CD8-positive, alpha-beta memory T cell (primary cell): ENCODE results near the gene GNG7. TPM values are rescaled to one million over a fixed set of nuclear protein-coding genes. Genes with fewer than 3 reads are reported as not detected.
"Not testable (repeated sequence)": the region's sequence is repeated elsewhere in the genome, so short reads cannot be mapped to it uniquely, and the experiment has no call there.

ENCODE experiments used
- CTCF ChIA-PET: fragments of 350-600 bp; sonication (Branson Sonifier 250); formaldehyde crosslinking; loops from one replicate; lab custom pipeline; 2021; ENCODE audit warnings: antibody characterized with exemption; lab: Charles Lee
- POLR2A ChIA-PET: fragments of 350-600 bp; sonication (Branson Sonifier 250); formaldehyde crosslinking; loops from one replicate; lab custom pipeline; 2021; ENCODE audit warnings: antibody characterized with exemption; lab: Charles Lee
- DNase-seq, 5 donors: peaks; one replicate each; pipeline versions ENCODE4 v3.0.0 to v3.0.0-alpha.2; 2020 to 2022; ENCODE audit warnings: mixed read lengths in 1 of 5
- H3K27ac ChIP-seq: one replicate; pipeline ENCODE4 v1.7.0; 2013; ENCODE audit warnings: low read depth, mild to moderate bottlenecking, low read length, moderate library complexity
- H3K27me3 ChIP-seq: 2 replicates; pipeline ENCODE4 v1.7.0; 2013; ENCODE audit warnings: low read length, mild to moderate bottlenecking; ENCODE audit not compliant: insufficient read depth, poor library complexity, severe bottlenecking
- H3K36me3 ChIP-seq: 2 replicates; pipeline ENCODE4 v1.7.0; 2013; ENCODE audit warnings: mild to moderate bottlenecking, low read length, moderate library complexity; ENCODE audit not compliant: insufficient read depth
- H3K4me1 ChIP-seq: 2 replicates; pipeline ENCODE4 v1.7.0; 2013; ENCODE audit warnings: mild to moderate bottlenecking, low read length, moderate library complexity; ENCODE audit not compliant: insufficient read depth
- H3K4me3 ChIP-seq: 2 replicates; pipeline ENCODE4 v1.7.0; 2013; ENCODE audit warnings: mild to moderate bottlenecking, low read length
- H3K9me3 ChIP-seq: 2 replicates; pipeline ENCODE4 v1.7.0; 2013; ENCODE audit warnings: mild to moderate bottlenecking, low read length
- H3K27ac Mint-ChIP-seq, 8 donors: one replicate each; pipeline ENCODE4 v1.8.0; 2020 to 2021; ENCODE audit warnings: mixed read lengths in 8 of 8, mild to moderate bottlenecking in 6 of 8, inconsistent platforms in 3 of 8, moderate library complexity in 3 of 8
- H3K27me3 Mint-ChIP-seq, 2 donors: one replicate each; pipeline ENCODE4 v1.8.0; 2020 to 2021; ENCODE audit warnings: mixed read lengths in 2 of 2, mild to moderate bottlenecking in 1 of 2, moderate library complexity in 1 of 2
- H3K36me3 Mint-ChIP-seq, 3 donors: one replicate each; pipeline ENCODE4 v1.8.0; 2020 to 2021; ENCODE audit warnings: mixed read lengths in 3 of 3, inconsistent platforms in 1 of 3, mild to moderate bottlenecking in 1 of 3
- H3K4me1 Mint-ChIP-seq, 3 donors: one replicate each; pipeline ENCODE4 v1.8.0; 2020 to 2021; ENCODE audit warnings: mixed read lengths in 3 of 3, inconsistent platforms in 1 of 3, mild to moderate bottlenecking in 1 of 3
- H3K4me3 Mint-ChIP-seq, 7 donors: one replicate each; pipeline ENCODE4 v1.8.0; 2020 to 2021; ENCODE audit warnings: mixed read lengths in 7 of 7, mild to moderate bottlenecking in 6 of 7, moderate library complexity in 4 of 7, inconsistent platforms in 2 of 7
- H3K9me3 Mint-ChIP-seq, 5 donors: one replicate each; pipeline ENCODE4 v1.8.0; 2020 to 2022; ENCODE audit warnings: mixed read lengths in 5 of 5, mild to moderate bottlenecking in 3 of 5, moderate library complexity in 2 of 5, inconsistent platforms in 1 of 5
- polyA plus RNA-seq: library from polyadenylated mRNA; unstranded; fragments of 300-500 nt; fragmentation: Illumina TruSeq; gene quantifications from one replicate; pipeline ENCODE4 v1.2.3, GENCODE V29; 2021
- total RNA-seq, 2 experiments: library from RNA; stranded (reverse); gene quantifications; one replicate each; pipeline ENCODE4 v1.2.3, GENCODE V29; 2021

The GNG7 gene
- total and polyA plus RNA-seq, 3 experiments from 2014 or later: 0.40 to 1.2 (median 0.53) TPM

DNA sequence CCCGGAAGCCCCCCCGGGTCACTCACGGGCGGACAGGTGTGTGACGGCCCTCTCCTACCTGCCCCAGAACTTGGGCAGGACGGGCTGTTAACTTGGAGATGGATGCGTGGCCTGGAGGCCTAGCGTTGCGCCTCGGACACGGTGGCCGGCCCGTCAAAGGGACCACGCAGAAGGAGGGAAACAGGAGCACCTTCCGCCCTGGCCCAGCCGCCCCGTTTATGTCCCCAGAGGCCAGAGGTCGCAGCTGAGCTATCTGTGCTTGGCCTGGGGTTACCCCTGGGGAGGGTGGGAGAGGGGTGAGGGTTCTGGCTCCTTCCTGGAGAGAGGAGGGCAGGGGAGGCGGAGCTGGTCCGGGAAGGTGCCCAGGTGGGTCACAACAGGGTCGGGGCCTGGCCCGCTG is 190.9 kb downstream of the GNG7 start:
- ChIA-PET POLR2A (no interaction called here), CTCF (interaction anchor here (0.9 kb wide), 1 partner anchor 33 kb away, joined by 3 read pairs; no protein-coding TSS in a partner anchor)
- H3K4me1 ChIP-seq: peaks cover 5% of the 10 kb centered on the region
- no peaks in the 10 kb centered on the region for H3K27me3 Mint-ChIP-seq
- no peak overlapping the region for H3K27ac ChIP-seq
- H3K9me3 ChIP-seq: no peaks in the 10 kb centered on the region
- peaks cover 4 to 13% (median 5%) of the 10 kb centered on the region in 3 donors for H3K4me1 Mint-ChIP-seq
- no peaks in the 10 kb centered on the region for H3K27me3 ChIP-seq
- H3K4me3 Mint-ChIP-seq: no peak overlapping the region
- no peaks in the 10 kb centered on the region for H3K36me3 ChIP-seq
- no peak for DNase-seq
- no peak overlapping the region for H3K27ac Mint-ChIP-seq
- H3K9me3 Mint-ChIP-seq: no peaks in the 10 kb centered on the region
- no peak overlapping the region for H3K4me3 ChIP-seq
- no peaks in the 10 kb centered on the region for H3K36me3 Mint-ChIP-seq

GRCh38 chr19:2509096-2509495 is 193.4 kb downstream of the GNG7 start:
- Histone ChIP-seq H3K4me3 (no peak overlapping the region), H3K27ac (no peak overlapping the region), H3K36me3 (no peaks in the 10 kb centered on the region), H3K9me3 (no peaks in the 10 kb centered on the region), H3K4me1 (peaks cover 6% of the 10 kb centered on the region), H3K27me3 (no peaks in the 10 kb centered on the region)
- no peaks in the 10 kb centered on the region for H3K27me3 Mint-ChIP-seq
- POLR2A ChIA-PET: interaction anchor here (0.8 kb wide), 1 partner anchor 22 kb away, joined by 3 read pairs; no protein-coding TSS in a partner anchor
- no peaks in the 10 kb centered on the region for H3K36me3 Mint-ChIP-seq
- H3K27ac Mint-ChIP-seq: peak overlapping the region in 1 of 8 donors; percentile 13
- H3K4me3 Mint-ChIP-seq: no peak overlapping the region
- peaks cover 7 to 23% (median 7%) of the 10 kb centered on the region in 3 donors for H3K4me1 Mint-ChIP-seq
- CTCF ChIA-PET: no interaction called here
- DNase-seq: no peak
- no peaks in the 10 kb centered on the region for H3K9me3 Mint-ChIP-seq

GRCh38 chr19:2507109-2507508 is 195.4 kb downstream of the GNG7 start:
- Histone ChIP-seq H3K9me3 (no peaks in the 10 kb centered on the region), H3K4me3 (no peak overlapping the region), H3K4me1 (peaks cover 24% of the 10 kb centered on the region), H3K36me3 (no peaks in the 10 kb centered on the region), H3K27ac (peak overlapping the region; percentile 43), H3K27me3 (no peaks in the 10 kb centered on the region)
- Mint-ChIP-seq H3K36me3 (peaks cover 0 to 2% (median 0%) of the 10 kb centered on the region in 3 donors), H3K9me3 (no peaks in the 10 kb centered on the region), H3K4me3 (peak overlapping the region in 5 of 7 donors; percentile 34 to 65 (median 46)), H3K27me3 (no peaks in the 10 kb centered on the region), H3K27ac (peak overlapping the region in 7 of 8 donors; percentile 18 to 90 (median 72)), H3K4me1 (peaks cover 19 to 40% (median 20%) of the 10 kb centered on the region in 3 donors)
- ChIA-PET CTCF (interaction anchor here (1.3 to 2.0 kb wide), 2 partner anchors 31 to 103 kb away, joined by 3 to 4 read pairs; no protein-coding TSS in a partner anchor), POLR2A (interaction anchor here (0.6 to 2.1 kb wide), 4 partner anchors 12 to 49 kb away, joined by 3 to 13 read pairs (median 3); partner anchors contain the start of gene GADD45B)
- DNase-seq: peak in 3 of 5 donors; percentile 36 to 62 (median 57)

- Mint-ChIP-seq H3K4me1 (peaks cover 19 to 40% (median 20%) of the 10 kb centered on the region in 3 donors), H3K27ac (peak overlapping the region in 1 of 8 donors; percentile 18)
- peaks cover 24% of the 10 kb centered on the region for H3K4me1 ChIP-seq
- H3K9me3 Mint-ChIP-seq, DNase-seq, H3K36me3 ChIP-seq, H3K27me3 Mint-ChIP-seq, H3K4me3 Mint-ChIP-seq, H3K4me3 ChIP-seq, H3K27me3 ChIP-seq, H3K9me3 ChIP-seq, H3K36me3 Mint-ChIP-seq: not testable (repeated sequence)
- CTCF ChIA-PET: interaction anchor here (1.3 to 2.0 kb wide), 2 partner anchors 30 to 104 kb away, joined by 3 to 4 read pairs; no protein-coding TSS in a partner anchor
- H3K27ac ChIP-seq: peak overlapping the region; percentile 43
- POLR2A ChIA-PET: interaction anchor here (0.6 to 2.1 kb wide), 4 partner anchors 12 to 49 kb away, joined by 3 to 13 read pairs (median 3); partner anchors contain the start of gene GADD45B
These were observed 195.8 kb downstream of the GNG7 start for GRCh38 chr19:2506656-2507055.

GRCh38 chr19:2503521-2504109 is 198.9 kb downstream of the GNG7 start:
- peaks cover 0 to 2% (median 0%) of the 10 kb centered on the region in 3 donors for H3K36me3 Mint-ChIP-seq
- H3K27ac Mint-ChIP-seq: peak overlapping the region; percentile 86 to 99 (median 96)
- DNase-seq: peak; percentile 53 to 88 (median 75)
- H3K4me3 ChIP-seq: peak overlapping the region; percentile 34
- no peaks in the 10 kb centered on the region for H3K9me3 Mint-ChIP-seq
- POLR2A ChIA-PET: interaction anchor here (0.6 to 3.5 kb wide), 7 partner anchors 9 to 118 kb away, joined by 3 to 100 read pairs (median 4); partner anchors contain the start of gene GADD45B
- no peaks in the 10 kb centered on the region for H3K9me3 ChIP-seq
- CTCF ChIA-PET: interaction anchor here (0.7 to 3.2 kb wide), 12 partner anchors 9 to 580 kb away, joined by 3 to 30 read pairs (median 4); partner anchors contain the start of genes GADD45B and LMNB2
- no peaks in the 10 kb centered on the region for H3K36me3 ChIP-seq
- peak overlapping the region; percentile 7 to 89 (median 77) for H3K4me3 Mint-ChIP-seq
- no peaks in the 10 kb centered on the region for H3K27me3 ChIP-seq
- peaks cover 19 to 44% (median 20%) of the 10 kb centered on the region in 3 donors for H3K4me1 Mint-ChIP-seq
- H3K27me3 Mint-ChIP-seq: no peaks in the 10 kb centered on the region
- H3K27ac ChIP-seq: peak overlapping the region; percentile 60
- H3K4me1 ChIP-seq: peaks cover 24% of the 10 kb centered on the region

DNA sequence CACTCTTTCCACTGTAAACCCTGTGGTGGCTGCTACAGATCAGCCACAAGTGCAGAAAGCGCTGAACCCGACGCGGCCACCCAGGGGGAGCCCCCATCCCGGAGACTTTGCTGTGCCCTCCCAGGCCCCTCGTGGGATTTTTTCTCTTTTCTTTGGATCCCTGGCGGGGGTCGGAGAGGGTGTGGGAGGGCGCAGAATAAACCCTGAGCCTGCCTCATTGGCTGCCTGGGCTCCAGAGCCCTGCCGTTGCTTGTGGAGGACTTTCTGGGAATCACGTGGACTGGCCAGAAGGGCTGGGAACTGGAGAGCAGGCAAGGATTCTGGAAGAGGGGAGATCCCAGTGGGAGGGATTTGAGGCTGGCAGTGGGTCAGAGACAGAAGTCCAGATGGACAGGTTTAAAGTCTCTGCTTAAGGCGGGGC is 201.6 kb downstream of the GNG7 start:
- Mint-ChIP-seq H3K9me3 (no peaks in the 10 kb centered on the region), H3K27ac (no peak overlapping the region), H3K4me3 (no peak overlapping the region), H3K27me3 (no peaks in the 10 kb centered on the region), H3K4me1 (peaks cover 18 to 39% (median 20%) of the 10 kb centered on the region in 3 donors), H3K36me3 (peaks cover 0 to 2% (median 0%) of the 10 kb centered on the region in 3 donors)
- Histone ChIP-seq H3K9me3 (no peaks in the 10 kb centered on the region), H3K27ac (no peak overlapping the region), H3K4me3 (no peak overlapping the region), H3K4me1 (peaks cover 22% of the 10 kb centered on the region), H3K27me3 (no peaks in the 10 kb centered on the region), H3K36me3 (no peaks in the 10 kb centered on the region)
- no peak for DNase-seq
- CTCF ChIA-PET: no interaction called here
- POLR2A ChIA-PET: no interaction called here

DNA sequence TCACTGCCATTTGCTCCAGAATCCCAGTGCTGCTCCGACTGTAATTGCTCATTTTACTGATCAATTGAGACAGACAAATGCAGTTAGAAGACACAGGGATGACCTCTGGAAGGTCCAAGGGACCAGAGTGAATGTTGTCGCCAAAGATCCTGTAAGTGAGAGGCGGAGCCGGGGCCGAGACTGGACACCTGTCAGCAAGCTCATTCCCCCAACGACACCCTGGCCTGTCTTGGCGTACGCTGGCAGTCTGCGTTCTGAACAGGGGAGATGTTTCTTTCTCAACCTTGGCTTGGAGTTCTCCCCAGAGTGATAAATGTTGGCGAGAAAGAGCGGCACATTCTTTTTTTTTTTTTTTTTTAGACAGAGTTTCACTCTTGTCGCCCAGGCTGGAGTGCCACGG is 202.3 kb downstream of the GNG7 start:
- Mint-ChIP-seq H3K4me1 (peaks cover 20 to 39% (median 22%) of the 10 kb centered on the region in 3 donors), H3K27me3 (no peaks in the 10 kb centered on the region), H3K27ac (peak overlapping the region in 1 of 8 donors; percentile 30), H3K9me3 (no peaks in the 10 kb centered on the region), H3K4me3 (no peak overlapping the region), H3K36me3 (peaks cover 0 to 2% (median 0%) of the 10 kb centered on the region in 3 donors)
- Histone ChIP-seq H3K36me3 (no peaks in the 10 kb centered on the region), H3K4me1 (peaks cover 29% of the 10 kb centered on the region), H3K27me3 (no peaks in the 10 kb centered on the region), H3K27ac (no peak overlapping the region), H3K9me3 (no peaks in the 10 kb centered on the region), H3K4me3 (no peak overlapping the region)
- POLR2A ChIA-PET: interaction anchor here (0.6 kb wide), 1 partner anchor 14 kb away, joined by 3 read pairs; no protein-coding TSS in a partner anchor
- no peak for DNase-seq
- CTCF ChIA-PET: no interaction called here

GRCh38 chr19:2497186-2497585 is 205.3 kb downstream of the GNG7 start:
- no peak for DNase-seq
- Mint-ChIP-seq H3K27me3 (peaks cover 9 to 12% of the 10 kb centered on the region in 2 donors), H3K9me3 (no peaks in the 10 kb centered on the region), H3K27ac (peak overlapping the region in 1 of 8 donors; percentile 66), H3K4me3 (peak overlapping the region in 2 of 7 donors; percentile 30 to 59), H3K36me3 (no peaks in the 10 kb centered on the region), H3K4me1 (peaks cover 11 to 31% (median 12%) of the 10 kb centered on the region in 3 donors)
- H3K36me3 ChIP-seq: no peaks in the 10 kb centered on the region
- no peak overlapping the region for H3K27ac ChIP-seq
- POLR2A ChIA-PET: interaction anchor here (5.2 kb wide), 1 partner anchor 20 kb away, joined by 47 read pairs; the partner anchor contains the start of gene GADD45B
- H3K4me3 ChIP-seq: no peak overlapping the region
- no peaks in the 10 kb centered on the region for H3K9me3 ChIP-seq
- peaks cover 19% of the 10 kb centered on the region for H3K4me1 ChIP-seq
- CTCF ChIA-PET: no interaction called here
- H3K27me3 ChIP-seq: no peaks in the 10 kb centered on the region
